ENCODE measurements around the gene CEP112. TPM values are rescaled to one million over a fixed set of nuclear protein-coding genes. Genes with fewer than 3 reads are reported as not detected.

CEP112 gene
- total and polyA plus RNA-seq, 2 donors (not counting 3 experiments of a cell fraction or from before 2014, with no cell fraction given), result 1.5 to 25.3 TPM

- no peak for FAIRE-seq
- ChIA-PET POLR2A (no interaction called here), CTCF (no interaction called here)
- no peaks in the 10 kb centered on the region for H4K20me1 ChIP-seq (replicated peaks; ENCODE audit: control insufficient read depth, extremely low read depth, insufficient read depth, low read length)
- BruUV-seq (replicated peaks), result no TSS peak
- no peaks in the 10 kb centered on the region for H3K27me3 ChIP-seq (ENCODE audit: control insufficient read depth in 2 of 2, insufficient read depth in 2 of 2, low read length in 2 of 2)
- no peaks in the 10 kb centered on the region for H3K9me1 ChIP-seq (replicated peaks; ENCODE audit: control insufficient read depth, extremely low read depth, insufficient read depth, low read length)
- no peak for TF ChIP-seq MAX (IDR thresholded peaks at IDR 0.05; ENCODE audit: insufficient read depth, insufficient read length)
- no peak for TF ChIP-seq JUN (IDR thresholded peaks at IDR 0.05; ENCODE audit: borderline replicate concordance, insufficient read depth, insufficient read length, low read depth)
- no peak for TF ChIP-seq CTCF (IDR thresholded peaks at IDR 0.05; ENCODE audit: extremely low read depth in 1 of 2, insufficient read depth in 1 of 2, low read depth in 1 of 2, low read length in 2 of 2)
- TF ChIP-seq MYC (IDR thresholded peaks at IDR 0.05; ENCODE audit: low read depth, low read length), result no peak
- TF ChIP-seq EZH2 (IDR thresholded peaks at IDR 0.05; ENCODE audit: borderline replicate concordance, low read depth, low read length, severe bottlenecking), result no peak
- TF ChIP-seq POLR2AphosphoS5 (IDR thresholded peaks at IDR 0.05; ENCODE audit: insufficient read depth, low read depth, low read length), result no peak
- TF ChIP-seq FOS (IDR thresholded peaks at IDR 0.05; ENCODE audit: borderline replicate concordance, insufficient read depth, low read length), result no peak
- TF ChIP-seq GATA2 (IDR thresholded peaks at IDR 0.05; ENCODE audit: insufficient read depth, insufficient read length, low read depth, low read length), result no peak
- TF ChIP-seq POLR2A (IDR thresholded peaks at IDR 0.05; ENCODE audit: low read depth, low read length), result no peak
- no peak overlapping the region for H3K4me3 ChIP-seq (replicated peaks in 1 of 3; ENCODE audit: insufficient read depth in 1 of 3, low read depth in 1 of 3, low read length in 3 of 3)
- H3K9me3 ChIP-seq (replicated peaks; ENCODE audit: control insufficient read depth, insufficient read depth, low read length), result no peaks in the 10 kb centered on the region
- H3K4me2 ChIP-seq (ENCODE audit: insufficient read depth, low read length), result no peak overlapping the region
- H2AFZ ChIP-seq (ENCODE audit: low read depth, low read length), result no peak overlapping the region
- H3K27ac ChIP-seq (ENCODE audit: insufficient read depth, low read depth, low read length), result no peak overlapping the region
- no peak for DNase-seq (ENCODE audit: low read depth, low spot score)
- no peak overlapping the region for H3K9ac ChIP-seq (replicated peaks; ENCODE audit: extremely low read depth, insufficient read depth, low read length)
- H3K79me2 ChIP-seq (ENCODE audit: control insufficient read depth, insufficient read depth, low read length), result no peaks in the 10 kb centered on the region
- dilution Hi-C loops (cut with MboI; ENCODE audit: extremely low pct_ligation_motif_present, low sequenced_read_pairs) (no loop called here), intact Hi-C loops (cut with micrococcal nuclease) (no loop called here)
- H3K4me1 ChIP-seq (ENCODE audit: control insufficient read depth, extremely low read depth, insufficient read depth, low read length), result no peaks in the 10 kb centered on the region
- no peaks in the 10 kb centered on the region for H3K36me3 ChIP-seq (ENCODE audit: control insufficient read depth in 2 of 2, extremely low read depth in 1 of 2, insufficient read depth in 2 of 2, low read length in 2 of 2)
These were observed 39.2 kb downstream of the CEP112 start for GRCh38 chr17:66152756-66153155.

Measured in endothelial cell of umbilical vein (primary cell).